Neural cell (in vitro differentiated cells): ENCODE data around the gene TPM1.

Experiments
- CTCF ChIP-seq: fragments of 450-650 bp; IDR thresholded peaks from 2 replicates; pipeline ENCODE4 v1.5.1; 2014; ENCODE audit warnings: antibody characterized with exemption, mild to moderate bottlenecking, moderate library complexity; ENCODE audit not compliant: poor library complexity, severe bottlenecking
- EP300 ChIP-seq: fragments of 450-650 bp; conservative IDR thresholded peaks from 2 replicates; pipeline ENCODE4 v1.6.1; 2014; ENCODE audit warnings: antibody characterized with exemption, mild to moderate bottlenecking, moderate library complexity; ENCODE audit not compliant: poor library complexity, severe bottlenecking

- TF ChIP-seq EP300 = no peak
- no peak for TF ChIP-seq CTCF
Observed at GRCh38 chr15:62999923-63000561, 42.5 kb upstream of the TPM1 start.
